ENCODE data around the gene UNC5CL.

UNC5CL gene

GRCh38 chr6:41074692-41075436 lies 35.8 kb upstream of the UNC5CL start:
- Histone ChIP-seq H3K27me3 (ENCODE audit: control insufficient read depth in 5 of 5, insufficient read depth in 4 of 5, low read length in 5 of 5) (no peaks in the 10 kb centered on the region), H3K36me3 (ENCODE audit: control insufficient read depth in 5 of 5, insufficient read depth in 5 of 5, low read length in 5 of 5) (peaks cover 5 to 10% (median 9%) of the 10 kb centered on the region in 5 donors), H3K9ac (ENCODE audit: low read length in 5 of 5) (peak overlapping the region; percentile 12 to 100 (median 96)), H3K4me3 (ENCODE audit: low read depth in 1 of 5, low read length in 5 of 5) (peak overlapping the region in 4 of 5 donors; percentile 71 to 94 (median 84)), H3K27ac (ENCODE audit: low read depth, low read length) (peak overlapping the region; percentile 100), H3K4me1 (ENCODE audit: control insufficient read depth in 5 of 5, insufficient read depth in 5 of 5, low read length in 5 of 5) (peaks cover 6 to 32% (median 20%) of the 10 kb centered on the region in 5 donors), H3K9me3 (ENCODE audit: control insufficient read depth in 5 of 5, low read length in 5 of 5) (no peaks in the 10 kb centered on the region)

GRCh38 chr6:41073968-41074691 lies 35.1 kb upstream of the UNC5CL start:
- H3K4me3 ChIP-seq (ENCODE audit: low read depth in 1 of 5, low read length in 5 of 5), result peak overlapping the region; percentile 71 to 94 (median 88)
- H3K27ac ChIP-seq (ENCODE audit: low read depth, low read length), result peak overlapping the region; percentile 100
- no peaks in the 10 kb centered on the region for H3K9me3 ChIP-seq (ENCODE audit: control insufficient read depth in 5 of 5, low read length in 5 of 5)
- peak overlapping the region; percentile 51 to 100 (median 97) for H3K9ac ChIP-seq (ENCODE audit: low read length in 5 of 5)
- no peaks in the 10 kb centered on the region for H3K27me3 ChIP-seq (ENCODE audit: control insufficient read depth in 5 of 5, insufficient read depth in 4 of 5, low read length in 5 of 5)
- H3K4me1 ChIP-seq (ENCODE audit: control insufficient read depth in 5 of 5, insufficient read depth in 5 of 5, low read length in 5 of 5), result peaks cover 6 to 32% (median 20%) of the 10 kb centered on the region in 5 donors
- peaks cover 2 to 11% (median 7%) of the 10 kb centered on the region in 5 donors for H3K36me3 ChIP-seq (ENCODE audit: control insufficient read depth in 5 of 5, insufficient read depth in 5 of 5, low read length in 5 of 5)

- Histone ChIP-seq H3K9me3 (ENCODE audit: control insufficient read depth in 5 of 5, low read length in 5 of 5) (no peaks in the 10 kb centered on the region), H3K27me3 (ENCODE audit: control insufficient read depth in 5 of 5, insufficient read depth in 4 of 5, low read length in 5 of 5) (no peaks in the 10 kb centered on the region), H3K36me3 (ENCODE audit: control insufficient read depth in 5 of 5, insufficient read depth in 5 of 5, low read length in 5 of 5) (peaks cover 3 to 8% (median 6%) of the 10 kb centered on the region in 5 donors), H3K9ac (ENCODE audit: low read length in 5 of 5) (peak overlapping the region; percentile 56 to 100 (median 97)), H3K4me1 (ENCODE audit: control insufficient read depth in 5 of 5, insufficient read depth in 5 of 5, low read length in 5 of 5) (peaks cover 6 to 32% (median 20%) of the 10 kb centered on the region in 5 donors), H3K27ac (ENCODE audit: low read depth, low read length) (peak overlapping the region; percentile 100), H3K4me3 (ENCODE audit: low read depth in 1 of 5, low read length in 5 of 5) (peak overlapping the region; percentile 71 to 94 (median 88))
These were observed 34.4 kb upstream of the UNC5CL start for GRCh38 chr6:41073203-41073967.

GRCh38 chr6:41072836-41073202 lies 33.8 kb upstream of the UNC5CL start, which contains the start of gene NFYA:
NFYA (plus strand) TSS chr6:41072974; CDS start chr6:41079090, 6,116 bp downstream.
- peak within 1 kb of the TSS; percentile 100 for H3K27ac ChIP-seq (ENCODE audit: low read depth, low read length)
- no peaks in the 10 kb centered on the region for H3K27me3 ChIP-seq (ENCODE audit: control insufficient read depth in 5 of 5, insufficient read depth in 4 of 5, low read length in 5 of 5)
- peaks cover 4 to 13% (median 11%) of the 10 kb centered on the region in 5 donors for H3K36me3 ChIP-seq (ENCODE audit: control insufficient read depth in 5 of 5, insufficient read depth in 5 of 5, low read length in 5 of 5)
- H3K9me3 ChIP-seq (ENCODE audit: control insufficient read depth in 5 of 5, low read length in 5 of 5), result no peaks in the 10 kb centered on the region
- H3K4me1 ChIP-seq (ENCODE audit: control insufficient read depth in 5 of 5, insufficient read depth in 5 of 5, low read length in 5 of 5), result peaks cover 6 to 32% (median 20%) of the 10 kb centered on the region in 5 donors
- peak within 1 kb of the TSS; percentile 89 to 100 (median 97) for H3K9ac ChIP-seq (ENCODE audit: low read length in 5 of 5)
- H3K4me3 ChIP-seq (ENCODE audit: low read depth in 1 of 5, low read length in 5 of 5), result peak within 1 kb of the TSS; percentile 88 to 94 (median 89)

GRCh38 chr6:41071923-41072835 lies 33.2 kb upstream of the UNC5CL start, which contains the start of gene OARD1:
OARD1 (minus strand) TSS chr6:41072356; CDS start chr6:41071634, 722 bp downstream.
- no peaks in the 10 kb centered on the region for H3K9me3 ChIP-seq (ENCODE audit: control insufficient read depth in 5 of 5, low read length in 5 of 5)
- H3K27me3 ChIP-seq (ENCODE audit: control insufficient read depth in 5 of 5, insufficient read depth in 4 of 5, low read length in 5 of 5), result no peaks in the 10 kb centered on the region
- H3K36me3 ChIP-seq (ENCODE audit: control insufficient read depth in 5 of 5, insufficient read depth in 5 of 5, low read length in 5 of 5), result peaks cover 6 to 16% (median 12%) of the 10 kb centered on the region in 5 donors
- peak within 1 kb of the TSS; percentile 96 to 100 (median 97) for H3K9ac ChIP-seq (ENCODE audit: low read length in 5 of 5)
- H3K27ac ChIP-seq (ENCODE audit: low read depth, low read length), result peak within 1 kb of the TSS; percentile 100
- peaks cover 6 to 32% (median 20%) of the 10 kb centered on the region in 5 donors for H3K4me1 ChIP-seq (ENCODE audit: control insufficient read depth in 5 of 5, insufficient read depth in 5 of 5, low read length in 5 of 5)
- peak within 1 kb of the TSS; percentile 88 to 94 (median 89) for H3K4me3 ChIP-seq (ENCODE audit: low read depth in 1 of 5, low read length in 5 of 5)

DNA sequence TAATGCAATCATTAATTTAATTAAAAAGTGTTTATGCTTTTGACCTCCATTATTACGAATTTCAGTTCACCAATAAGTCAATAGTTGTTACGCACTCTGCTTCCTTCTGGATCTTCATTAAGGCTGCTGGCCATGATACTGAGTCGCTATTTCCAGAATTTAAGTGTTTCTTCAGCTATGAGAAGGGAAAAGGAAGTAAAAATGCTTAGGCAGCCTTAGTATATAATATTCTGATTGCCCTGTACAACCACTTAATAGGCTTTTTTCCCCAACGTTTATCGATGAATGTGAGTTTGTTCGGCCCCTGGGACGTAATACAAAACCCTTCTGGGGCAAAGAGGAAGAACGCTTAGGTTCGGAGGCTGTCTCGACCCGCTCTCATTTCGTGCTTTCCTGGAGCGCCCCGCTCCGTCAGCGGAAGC lies 32.5 kb upstream of the UNC5CL start:
- H3K4me3 ChIP-seq (ENCODE audit: low read depth in 1 of 5, low read length in 5 of 5), result peak overlapping the region; percentile 83 to 94 (median 89)
- H3K4me1 ChIP-seq (ENCODE audit: control insufficient read depth in 5 of 5, insufficient read depth in 5 of 5, low read length in 5 of 5), result peaks cover 6 to 31% (median 20%) of the 10 kb centered on the region in 5 donors
- H3K36me3 ChIP-seq (ENCODE audit: control insufficient read depth in 5 of 5, insufficient read depth in 5 of 5, low read length in 5 of 5), result peaks cover 6 to 16% (median 14%) of the 10 kb centered on the region in 5 donors
- peak overlapping the region; percentile 100 for H3K27ac ChIP-seq (ENCODE audit: low read depth, low read length)
- peak overlapping the region; percentile 96 to 100 (median 97) for H3K9ac ChIP-seq (ENCODE audit: low read length in 5 of 5)
- H3K27me3 ChIP-seq (ENCODE audit: control insufficient read depth in 5 of 5, insufficient read depth in 4 of 5, low read length in 5 of 5), result no peaks in the 10 kb centered on the region
- H3K9me3 ChIP-seq (ENCODE audit: control insufficient read depth in 5 of 5, low read length in 5 of 5), result no peaks in the 10 kb centered on the region

DNA sequence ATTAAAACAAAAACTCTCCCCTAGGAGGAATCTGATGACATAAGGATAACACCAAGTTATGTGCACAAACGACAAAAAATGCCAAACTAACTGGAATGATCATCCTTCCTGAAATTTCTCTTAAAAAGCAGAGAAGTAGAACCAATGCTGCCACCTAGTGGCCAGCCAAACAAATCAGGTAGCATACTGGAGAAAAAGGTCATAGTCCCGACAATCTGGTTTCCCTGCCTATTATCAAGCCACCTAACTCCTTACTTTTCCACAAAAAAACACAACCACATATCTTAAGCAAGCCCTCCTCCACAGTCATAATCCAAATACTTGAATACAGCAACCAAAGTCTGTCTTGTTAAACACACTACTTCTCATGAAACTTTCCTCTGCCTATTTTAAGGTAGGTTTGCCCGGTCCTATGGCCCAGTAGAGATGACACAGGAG lies 27.9 kb upstream of the UNC5CL start:
- peaks cover 17 to 39% (median 33%) of the 10 kb centered on the region in 5 donors for H3K36me3 ChIP-seq (ENCODE audit: control insufficient read depth in 5 of 5, insufficient read depth in 5 of 5, low read length in 5 of 5)
- no peak overlapping the region for H3K4me3 ChIP-seq (ENCODE audit: low read depth in 1 of 5, low read length in 5 of 5)
- H3K27me3 ChIP-seq (ENCODE audit: control insufficient read depth in 5 of 5, insufficient read depth in 4 of 5, low read length in 5 of 5), result no peaks in the 10 kb centered on the region
- no peak overlapping the region for H3K27ac ChIP-seq (ENCODE audit: low read depth, low read length)
- no peaks in the 10 kb centered on the region for H3K9me3 ChIP-seq (ENCODE audit: control insufficient read depth in 5 of 5, low read length in 5 of 5)
- peaks cover 0 to 9% (median 9%) of the 10 kb centered on the region in 5 donors for H3K4me1 ChIP-seq (ENCODE audit: control insufficient read depth in 5 of 5, insufficient read depth in 5 of 5, low read length in 5 of 5)
- no peak overlapping the region for H3K9ac ChIP-seq (ENCODE audit: low read length in 5 of 5)

DNA sequence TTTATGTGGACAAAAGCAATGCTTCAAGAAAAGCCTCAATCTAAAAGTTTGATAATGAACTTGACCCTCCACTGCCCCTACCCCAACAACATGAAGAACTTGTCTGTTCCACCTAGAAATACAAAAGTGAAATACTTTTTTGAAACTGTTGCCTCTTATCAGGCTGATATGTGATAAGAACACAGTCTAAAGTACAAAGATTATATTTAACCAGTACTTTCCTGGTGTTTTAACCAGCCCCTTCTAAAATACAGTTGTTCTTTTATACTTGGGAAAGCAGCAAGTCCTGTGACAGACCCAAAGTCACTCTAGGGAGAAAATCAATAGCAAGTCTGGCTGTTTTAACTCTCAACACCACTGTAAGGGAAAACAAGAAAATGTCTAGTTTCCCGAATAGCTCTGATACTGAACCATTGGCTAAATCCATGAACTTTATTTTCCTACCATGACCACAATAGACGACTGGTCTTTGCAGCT lies 26.6 kb upstream of the UNC5CL start:
- no peak overlapping the region for H3K9ac ChIP-seq (ENCODE audit: low read length in 5 of 5)
- H3K36me3 ChIP-seq (ENCODE audit: control insufficient read depth in 5 of 5, insufficient read depth in 5 of 5, low read length in 5 of 5), result peaks cover 22 to 45% (median 39%) of the 10 kb centered on the region in 5 donors
- H3K27ac ChIP-seq (ENCODE audit: low read depth, low read length), result no peak overlapping the region
- H3K4me3 ChIP-seq (ENCODE audit: low read depth in 1 of 5, low read length in 5 of 5), result no peak overlapping the region
- peaks cover 0 to 6% (median 2%) of the 10 kb centered on the region in 5 donors for H3K4me1 ChIP-seq (ENCODE audit: control insufficient read depth in 5 of 5, insufficient read depth in 5 of 5, low read length in 5 of 5)
- no peaks in the 10 kb centered on the region for H3K9me3 ChIP-seq (ENCODE audit: control insufficient read depth in 5 of 5, low read length in 5 of 5)
- no peaks in the 10 kb centered on the region for H3K27me3 ChIP-seq (ENCODE audit: control insufficient read depth in 5 of 5, insufficient read depth in 4 of 5, low read length in 5 of 5)

Measured in subcutaneous abdominal adipose tissue (tissue), 5 donors.